ENCODE results near the gene IKBKE.

Gene IKBKE

DNA sequence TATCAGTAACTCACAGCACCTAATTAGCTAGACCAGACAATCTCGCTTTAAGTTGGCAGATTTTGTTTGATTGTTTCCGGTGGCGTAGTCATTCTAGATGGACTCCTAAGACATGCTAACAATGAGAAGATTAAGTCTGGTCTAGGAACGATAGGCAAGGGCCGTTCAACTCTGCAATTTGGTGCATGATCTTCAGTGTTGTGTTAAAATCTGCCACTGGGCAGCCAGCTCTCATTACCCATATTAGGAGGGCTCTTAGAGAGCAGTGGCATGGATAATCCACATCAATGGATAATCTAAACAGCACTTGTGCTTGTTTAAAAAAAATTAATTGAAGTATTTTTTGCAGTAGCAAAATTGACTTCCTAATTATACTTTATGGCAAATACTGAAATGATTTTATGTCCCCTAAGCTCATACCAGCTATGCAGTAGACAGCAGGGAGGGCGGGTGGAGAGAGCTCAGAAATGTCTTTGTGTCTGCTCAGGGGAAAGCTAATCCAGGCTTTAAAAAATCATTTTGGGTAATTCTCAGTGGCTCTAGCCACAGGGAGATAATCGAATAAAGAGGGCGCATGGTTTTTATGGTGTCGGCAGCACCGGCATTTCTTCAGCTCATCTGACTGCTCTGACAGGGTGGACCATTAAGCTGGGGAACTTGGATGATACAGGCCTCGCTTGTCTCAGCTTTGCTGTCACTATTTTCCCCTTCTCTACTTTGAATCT is 48.5 kb upstream of the IKBKE start:
- no peak overlapping the region for H3K27ac ChIP-seq (ENCODE audit: extremely low read depth, low read depth, low read length)
- peaks cover 23 to 53% of the 10 kb centered on the region in 2 experiments for H3K36me3 ChIP-seq (ENCODE audit: control insufficient read depth in 2 of 2, insufficient read depth in 1 of 2, low read length in 2 of 2)
- no peak overlapping the region for H3K4me3 ChIP-seq (ENCODE audit: low read depth, low read length)
- CTCF ChIA-PET = interaction anchor here (0.5 to 0.7 kb wide), 2 partner anchors 29 to 60 kb away, joined by 3 read pairs; no protein-coding TSS in a partner anchor
- H3K4me1 ChIP-seq (ENCODE audit: control insufficient read depth, insufficient read depth, low read length) = peaks cover 2% of the 10 kb centered on the region
- no peaks in the 10 kb centered on the region for H3K9me3 ChIP-seq (ENCODE audit: control insufficient read depth, insufficient read depth, low read depth, low read length)
- no peak for TF ChIP-seq ZNF785 (tag by site-specific recombination; IDR thresholded peaks at IDR 0.05)
- TF ChIP-seq, protein P1, sequence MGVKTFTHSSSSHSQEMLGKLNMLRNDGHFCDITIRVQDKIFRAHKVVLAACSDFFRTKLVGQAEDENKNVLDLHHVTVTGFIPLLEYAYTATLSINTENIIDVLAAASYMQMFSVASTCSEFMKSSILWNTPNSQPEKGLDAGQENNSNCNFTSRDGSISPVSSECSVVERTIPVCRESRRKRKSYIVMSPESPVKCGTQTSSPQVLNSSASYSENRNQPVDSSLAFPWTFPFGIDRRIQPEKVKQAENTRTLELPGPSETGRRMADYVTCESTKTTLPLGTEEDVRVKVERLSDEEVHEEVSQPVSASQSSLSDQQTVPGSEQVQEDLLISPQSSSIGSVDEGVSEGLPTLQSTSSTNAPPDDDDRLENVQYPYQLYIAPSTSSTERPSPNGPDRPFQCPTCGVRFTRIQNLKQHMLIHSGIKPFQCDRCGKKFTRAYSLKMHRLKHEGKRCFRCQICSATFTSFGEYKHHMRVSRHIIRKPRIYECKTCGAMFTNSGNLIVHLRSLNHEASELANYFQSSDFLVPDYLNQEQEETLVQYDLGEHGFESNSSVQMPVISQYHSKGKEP (tag by site-specific recombination; IDR thresholded peaks at IDR 0.05) = no peak
- no peak for TF ChIP-seq ZNF311 (tag by site-specific recombination; IDR thresholded peaks at IDR 0.05; ENCODE audit: borderline replicate concordance)
- TF ChIP-seq, protein P2, sequence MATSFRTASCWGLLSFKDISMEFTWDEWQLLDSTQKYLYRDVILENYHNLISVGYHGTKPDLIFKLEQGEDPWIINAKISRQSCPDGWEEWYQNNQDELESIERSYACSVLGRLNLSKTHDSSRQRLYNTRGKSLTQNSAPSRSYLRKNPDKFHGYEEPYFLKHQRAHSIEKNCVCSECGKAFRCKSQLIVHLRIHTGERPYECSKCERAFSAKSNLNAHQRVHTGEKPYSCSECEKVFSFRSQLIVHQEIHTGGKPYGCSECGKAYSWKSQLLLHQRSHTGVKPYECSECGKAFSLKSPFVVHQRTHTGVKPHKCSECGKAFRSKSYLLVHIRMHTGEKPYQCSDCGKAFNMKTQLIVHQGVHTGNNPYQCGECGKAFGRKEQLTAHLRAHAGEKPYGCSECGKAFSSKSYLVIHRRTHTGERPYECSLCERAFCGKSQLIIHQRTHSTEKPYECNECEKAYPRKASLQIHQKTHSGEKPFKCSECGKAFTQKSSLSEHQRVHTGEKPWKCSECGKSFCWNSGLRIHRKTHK (tag by site-specific recombination; IDR thresholded peaks at IDR 0.05) = no peak
- TF ChIP-seq, protein P3, sequence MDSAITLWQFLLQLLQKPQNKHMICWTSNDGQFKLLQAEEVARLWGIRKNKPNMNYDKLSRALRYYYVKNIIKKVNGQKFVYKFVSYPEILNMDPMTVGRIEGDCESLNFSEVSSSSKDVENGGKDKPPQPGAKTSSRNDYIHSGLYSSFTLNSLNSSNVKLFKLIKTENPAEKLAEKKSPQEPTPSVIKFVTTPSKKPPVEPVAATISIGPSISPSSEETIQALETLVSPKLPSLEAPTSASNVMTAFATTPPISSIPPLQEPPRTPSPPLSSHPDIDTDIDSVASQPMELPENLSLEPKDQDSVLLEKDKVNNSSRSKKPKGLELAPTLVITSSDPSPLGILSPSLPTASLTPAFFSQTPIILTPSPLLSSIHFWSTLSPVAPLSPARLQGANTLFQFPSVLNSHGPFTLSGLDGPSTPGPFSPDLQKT (IDR thresholded peaks at IDR 0.05; ENCODE audit: borderline replicate concordance, low read depth, low read length) = no peak
- TF ChIP-seq OVOL3 (tag by site-specific recombination; IDR thresholded peaks at IDR 0.05) = no peak
- TF ChIP-seq, protein P4, sequence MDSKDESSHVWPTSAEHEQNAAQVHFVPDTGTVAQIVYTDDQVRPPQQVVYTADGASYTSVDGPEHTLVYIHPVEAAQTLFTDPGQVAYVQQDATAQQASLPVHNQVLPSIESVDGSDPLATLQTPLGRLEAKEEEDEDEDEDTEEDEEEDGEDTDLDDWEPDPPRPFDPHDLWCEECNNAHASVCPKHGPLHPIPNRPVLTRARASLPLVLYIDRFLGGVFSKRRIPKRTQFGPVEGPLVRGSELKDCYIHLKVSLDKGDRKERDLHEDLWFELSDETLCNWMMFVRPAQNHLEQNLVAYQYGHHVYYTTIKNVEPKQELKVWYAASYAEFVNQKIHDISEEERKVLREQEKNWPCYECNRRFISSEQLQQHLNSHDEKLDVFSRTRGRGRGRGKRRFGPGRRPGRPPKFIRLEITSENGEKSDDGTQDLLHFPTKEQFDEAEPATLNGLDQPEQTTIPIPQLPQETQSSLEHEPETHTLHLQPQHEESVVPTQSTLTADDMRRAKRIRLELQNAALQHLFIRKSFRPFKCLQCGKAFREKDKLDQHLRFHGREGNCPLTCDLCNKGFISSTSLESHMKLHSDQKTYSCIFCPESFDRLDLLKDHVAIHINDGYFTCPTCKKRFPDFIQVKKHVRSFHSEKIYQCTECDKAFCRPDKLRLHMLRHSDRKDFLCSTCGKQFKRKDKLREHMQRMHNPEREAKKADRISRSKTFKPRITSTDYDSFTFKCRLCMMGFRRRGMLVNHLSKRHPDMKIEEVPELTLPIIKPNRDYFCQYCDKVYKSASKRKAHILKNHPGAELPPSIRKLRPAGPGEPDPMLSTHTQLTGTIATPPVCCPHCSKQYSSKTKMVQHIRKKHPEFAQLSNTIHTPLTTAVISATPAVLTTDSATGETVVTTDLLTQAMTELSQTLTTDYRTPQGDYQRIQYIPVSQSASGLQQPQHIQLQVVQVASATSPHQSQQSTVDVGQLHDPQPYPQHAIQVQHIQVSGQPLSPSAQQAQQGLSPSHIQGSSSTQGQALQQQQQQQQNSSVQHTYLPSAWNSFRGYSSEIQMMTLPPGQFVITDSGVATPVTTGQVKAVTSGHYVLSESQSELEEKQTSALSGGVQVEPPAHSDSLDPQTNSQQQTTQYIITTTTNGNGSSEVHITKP (tag by site-specific recombination; IDR thresholded peaks at IDR 0.05) = no peak
- TF ChIP-seq, protein P5, sequence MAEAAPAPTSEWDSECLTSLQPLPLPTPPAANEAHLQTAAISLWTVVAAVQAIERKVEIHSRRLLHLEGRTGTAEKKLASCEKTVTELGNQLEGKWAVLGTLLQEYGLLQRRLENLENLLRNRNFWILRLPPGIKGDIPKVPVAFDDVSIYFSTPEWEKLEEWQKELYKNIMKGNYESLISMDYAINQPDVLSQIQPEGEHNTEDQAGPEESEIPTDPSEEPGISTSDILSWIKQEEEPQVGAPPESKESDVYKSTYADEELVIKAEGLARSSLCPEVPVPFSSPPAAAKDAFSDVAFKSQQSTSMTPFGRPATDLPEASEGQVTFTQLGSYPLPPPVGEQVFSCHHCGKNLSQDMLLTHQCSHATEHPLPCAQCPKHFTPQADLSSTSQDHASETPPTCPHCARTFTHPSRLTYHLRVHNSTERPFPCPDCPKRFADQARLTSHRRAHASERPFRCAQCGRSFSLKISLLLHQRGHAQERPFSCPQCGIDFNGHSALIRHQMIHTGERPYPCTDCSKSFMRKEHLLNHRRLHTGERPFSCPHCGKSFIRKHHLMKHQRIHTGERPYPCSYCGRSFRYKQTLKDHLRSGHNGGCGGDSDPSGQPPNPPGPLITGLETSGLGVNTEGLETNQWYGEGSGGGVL (tag by site-specific recombination; IDR thresholded peaks at IDR 0.05) = no peak
- no peak for TF ChIP-seq ZNF555 (tag by site-specific recombination; conservative IDR thresholded peaks at IDR 0.05)
- TF ChIP-seq, protein P6, sequence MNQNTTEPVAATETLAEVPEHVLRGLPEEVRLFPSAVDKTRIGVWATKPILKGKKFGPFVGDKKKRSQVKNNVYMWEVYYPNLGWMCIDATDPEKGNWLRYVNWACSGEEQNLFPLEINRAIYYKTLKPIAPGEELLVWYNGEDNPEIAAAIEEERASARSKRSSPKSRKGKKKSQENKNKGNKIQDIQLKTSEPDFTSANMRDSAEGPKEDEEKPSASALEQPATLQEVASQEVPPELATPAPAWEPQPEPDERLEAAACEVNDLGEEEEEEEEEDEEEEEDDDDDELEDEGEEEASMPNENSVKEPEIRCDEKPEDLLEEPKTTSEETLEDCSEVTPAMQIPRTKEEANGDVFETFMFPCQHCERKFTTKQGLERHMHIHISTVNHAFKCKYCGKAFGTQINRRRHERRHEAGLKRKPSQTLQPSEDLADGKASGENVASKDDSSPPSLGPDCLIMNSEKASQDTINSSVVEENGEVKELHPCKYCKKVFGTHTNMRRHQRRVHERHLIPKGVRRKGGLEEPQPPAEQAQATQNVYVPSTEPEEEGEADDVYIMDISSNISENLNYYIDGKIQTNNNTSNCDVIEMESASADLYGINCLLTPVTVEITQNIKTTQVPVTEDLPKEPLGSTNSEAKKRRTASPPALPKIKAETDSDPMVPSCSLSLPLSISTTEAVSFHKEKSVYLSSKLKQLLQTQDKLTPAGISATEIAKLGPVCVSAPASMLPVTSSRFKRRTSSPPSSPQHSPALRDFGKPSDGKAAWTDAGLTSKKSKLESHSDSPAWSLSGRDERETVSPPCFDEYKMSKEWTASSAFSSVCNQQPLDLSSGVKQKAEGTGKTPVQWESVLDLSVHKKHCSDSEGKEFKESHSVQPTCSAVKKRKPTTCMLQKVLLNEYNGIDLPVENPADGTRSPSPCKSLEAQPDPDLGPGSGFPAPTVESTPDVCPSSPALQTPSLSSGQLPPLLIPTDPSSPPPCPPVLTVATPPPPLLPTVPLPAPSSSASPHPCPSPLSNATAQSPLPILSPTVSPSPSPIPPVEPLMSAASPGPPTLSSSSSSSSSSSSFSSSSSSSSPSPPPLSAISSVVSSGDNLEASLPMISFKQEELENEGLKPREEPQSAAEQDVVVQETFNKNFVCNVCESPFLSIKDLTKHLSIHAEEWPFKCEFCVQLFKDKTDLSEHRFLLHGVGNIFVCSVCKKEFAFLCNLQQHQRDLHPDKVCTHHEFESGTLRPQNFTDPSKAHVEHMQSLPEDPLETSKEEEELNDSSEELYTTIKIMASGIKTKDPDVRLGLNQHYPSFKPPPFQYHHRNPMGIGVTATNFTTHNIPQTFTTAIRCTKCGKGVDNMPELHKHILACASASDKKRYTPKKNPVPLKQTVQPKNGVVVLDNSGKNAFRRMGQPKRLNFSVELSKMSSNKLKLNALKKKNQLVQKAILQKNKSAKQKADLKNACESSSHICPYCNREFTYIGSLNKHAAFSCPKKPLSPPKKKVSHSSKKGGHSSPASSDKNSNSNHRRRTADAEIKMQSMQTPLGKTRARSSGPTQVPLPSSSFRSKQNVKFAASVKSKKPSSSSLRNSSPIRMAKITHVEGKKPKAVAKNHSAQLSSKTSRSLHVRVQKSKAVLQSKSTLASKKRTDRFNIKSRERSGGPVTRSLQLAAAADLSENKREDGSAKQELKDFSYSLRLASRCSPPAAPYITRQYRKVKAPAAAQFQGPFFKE (tag by site-specific recombination; IDR thresholded peaks at IDR 0.05; ENCODE audit: borderline replicate concordance) = no peak
- no peak for TF ChIP-seq ZBTB1 (tag by site-specific recombination; IDR thresholded peaks at IDR 0.05)
- TF ChIP-seq ZNF660 (tag by site-specific recombination; IDR thresholded peaks at IDR 0.05) = no peak
- TF ChIP-seq, protein P7, sequence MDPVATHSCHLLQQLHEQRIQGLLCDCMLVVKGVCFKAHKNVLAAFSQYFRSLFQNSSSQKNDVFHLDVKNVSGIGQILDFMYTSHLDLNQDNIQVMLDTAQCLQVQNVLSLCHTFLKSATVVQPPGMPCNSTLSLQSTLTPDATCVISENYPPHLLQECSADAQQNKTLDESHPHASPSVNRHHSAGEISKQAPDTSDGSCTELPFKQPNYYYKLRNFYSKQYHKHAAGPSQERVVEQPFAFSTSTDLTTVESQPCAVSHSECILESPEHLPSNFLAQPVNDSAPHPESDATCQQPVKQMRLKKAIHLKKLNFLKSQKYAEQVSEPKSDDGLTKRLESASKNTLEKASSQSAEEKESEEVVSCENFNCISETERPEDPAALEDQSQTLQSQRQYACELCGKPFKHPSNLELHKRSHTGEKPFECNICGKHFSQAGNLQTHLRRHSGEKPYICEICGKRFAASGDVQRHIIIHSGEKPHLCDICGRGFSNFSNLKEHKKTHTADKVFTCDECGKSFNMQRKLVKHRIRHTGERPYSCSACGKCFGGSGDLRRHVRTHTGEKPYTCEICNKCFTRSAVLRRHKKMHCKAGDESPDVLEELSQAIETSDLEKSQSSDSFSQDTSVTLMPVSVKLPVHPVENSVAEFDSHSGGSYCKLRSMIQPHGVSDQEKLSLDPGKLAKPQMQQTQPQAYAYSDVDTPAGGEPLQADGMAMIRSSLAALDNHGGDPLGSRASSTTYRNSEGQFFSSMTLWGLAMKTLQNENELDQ (tag by site-specific recombination; IDR thresholded peaks at IDR 0.05; ENCODE audit: low read depth) = no peak
- TF ChIP-seq ZFP3 (tag by site-specific recombination; IDR thresholded peaks at IDR 0.05; ENCODE audit: low read depth) = no peak
- POLR2A ChIA-PET = no interaction called here
